AG09319 (cell line): ENCODE data around the gene POLR2I.
"Not testable (repeated sequence)": the region's sequence is repeated elsewhere in the genome, so short reads cannot be mapped to it uniquely, and the experiment has no call there.

Experiments used
- DNase-seq: peaks from one replicate; pipeline ENCODE4 v3.0.0-alpha.2; 2010; ENCODE audit warnings: low read depth; ENCODE audit errors: extremely low read depth
- CTCF ChIP-seq: IDR thresholded peaks from 2 replicates; pipeline ENCODE4 v1.5.1; 2011; ENCODE audit warnings: low read depth, mild to moderate bottlenecking, inconsistent platforms, low read length, moderate library complexity

The POLR2I gene

DNA sequence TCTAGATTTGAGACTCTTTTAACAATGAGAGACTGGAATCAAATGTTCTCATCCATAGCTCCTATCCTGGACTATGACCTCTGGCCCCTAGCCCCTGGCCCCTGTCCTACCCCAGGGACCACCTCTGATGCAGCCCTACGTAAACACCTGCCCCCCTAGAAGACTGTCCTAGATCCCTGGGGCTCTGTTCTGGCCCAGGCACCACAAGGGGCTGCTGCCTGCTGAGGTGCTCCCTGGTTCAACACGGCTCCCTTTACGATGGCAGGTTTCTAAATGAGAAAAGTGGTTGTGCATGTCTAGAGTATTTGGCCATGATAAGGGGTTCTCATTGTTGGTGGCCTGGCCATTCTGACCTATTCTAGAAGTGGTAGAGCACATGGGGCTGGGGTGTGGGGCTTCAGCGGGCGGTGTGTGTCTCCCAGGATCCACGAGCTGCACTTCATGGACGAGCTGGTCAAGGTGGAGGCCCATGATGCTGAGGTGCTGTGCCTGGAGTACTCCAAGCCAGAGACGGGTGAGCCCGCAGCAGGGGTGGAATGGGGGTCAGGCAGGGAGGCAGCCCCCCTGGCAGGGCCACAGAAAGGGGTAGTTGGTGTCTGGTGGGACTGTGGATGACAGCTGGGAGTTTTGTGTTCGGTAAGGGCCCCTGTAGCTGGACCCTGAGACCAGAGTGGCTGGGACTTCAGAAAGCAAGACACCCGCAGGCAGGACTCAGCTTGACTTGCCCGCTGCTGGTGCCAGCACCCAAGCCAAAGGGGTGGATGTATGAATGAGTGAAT is 30.3 kb downstream of the POLR2I start:
- no peak for DNase-seq
- no peak for TF ChIP-seq CTCF

DNA sequence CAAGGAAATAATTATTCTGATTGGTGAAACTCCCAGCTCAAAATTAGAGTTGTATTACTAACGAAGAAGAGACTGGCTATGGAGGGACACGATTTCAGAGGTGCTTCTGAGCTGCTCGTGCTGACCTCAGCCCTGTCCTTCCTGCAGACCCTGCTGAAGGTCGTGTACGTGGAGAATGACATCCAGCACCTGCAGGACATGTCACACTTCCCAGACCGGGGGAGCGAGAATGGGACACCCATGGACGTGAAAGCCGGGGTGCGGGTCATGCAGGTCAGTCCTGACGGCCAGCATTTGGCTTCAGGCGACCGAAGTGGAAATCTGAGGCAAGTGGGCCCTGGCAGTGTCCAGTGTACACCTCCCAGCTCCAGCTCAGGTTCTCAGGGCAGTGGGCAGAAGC is 31.8 kb downstream of the POLR2I start:
- DNase-seq, result no peak
- TF ChIP-seq CTCF, result no peak

- DNase-seq, result no peak
- TF ChIP-seq CTCF, result no peak
Measured at GRCh38 chr19:36081894-36082293, 32.8 kb downstream of the POLR2I start.

DNA sequence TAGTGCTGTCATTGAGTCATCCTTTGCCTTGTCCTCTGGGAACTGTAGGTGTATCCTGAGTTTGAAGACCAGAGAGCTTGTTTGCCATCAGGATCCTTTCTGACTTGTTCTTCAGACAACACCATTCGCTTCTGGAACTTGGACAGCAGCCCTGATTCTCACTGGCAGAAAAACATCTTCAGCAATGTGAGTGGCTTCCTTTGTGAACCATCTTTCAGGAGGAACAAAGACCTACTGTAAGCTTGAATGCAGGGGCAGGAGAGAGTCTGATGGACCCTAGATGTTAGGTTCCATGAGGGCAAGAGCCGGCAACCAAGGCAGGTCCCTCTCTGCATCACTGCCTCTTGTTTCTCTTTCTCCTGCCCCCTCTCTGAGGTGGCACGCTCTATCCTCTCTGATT is 33.3 kb downstream of the POLR2I start:
- no peak for TF ChIP-seq CTCF
- DNase-seq, result no peak

- no peak for DNase-seq
- no peak for TF ChIP-seq CTCF
Measured at GRCh38 chr19:36079389-36079945, 35.2 kb downstream of the POLR2I start.

- TF ChIP-seq CTCF, result no peak
- no peak for DNase-seq
Measured at GRCh38 chr19:36073121-36073876, 41.4 kb downstream of the POLR2I start.

DNA sequence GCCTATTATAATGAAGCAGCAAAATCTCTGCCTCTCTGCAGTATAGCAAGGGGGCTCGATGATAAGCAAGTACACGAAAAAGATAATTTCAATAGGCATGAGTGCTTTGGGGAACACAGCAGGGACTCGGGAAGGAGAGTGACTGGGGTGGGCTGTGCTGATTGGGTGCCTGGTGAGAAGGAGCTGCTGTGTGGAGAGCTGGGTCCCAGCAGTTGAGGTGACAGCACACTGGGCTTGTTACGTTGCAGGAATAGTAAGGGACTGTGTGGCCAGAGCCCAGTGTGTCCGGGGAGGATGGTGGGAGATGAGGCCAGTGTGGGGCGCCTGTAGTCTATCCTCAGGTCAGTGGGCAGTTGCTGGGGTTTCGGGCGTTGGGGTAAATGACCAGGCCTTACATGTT is 42.6 kb downstream of the POLR2I start:
- DNase-seq, result no peak
- no peak for TF ChIP-seq CTCF

- not testable (repeated sequence) for DNase-seq
Measured at GRCh38 chr19:36068810-36069499, 45.7 kb downstream of the POLR2I start.
